ENCODE results near the gene CTCF.

CTCF gene

GRCh38 chr16:67548265-67549126 lies 13.8 kb upstream of the CTCF start:
- peak; percentile 58 for DNase-seq
- Mint-ChIP-seq H3K4me3 (peak overlapping the region; percentile 22 to 72), H3K4me1 (peaks cover 72 to 84% of the 10 kb centered on the region in 2 donors), H3K9me3 (no peaks in the 10 kb centered on the region), H3K27ac (peak overlapping the region; percentile 91), H3K27me3 (no peaks in the 10 kb centered on the region), H3K36me3 (peaks cover 26 to 49% of the 10 kb centered on the region in 2 donors)
- peak; percentile 78 to 80 for ATAC-seq (replicated peaks)

DNA sequence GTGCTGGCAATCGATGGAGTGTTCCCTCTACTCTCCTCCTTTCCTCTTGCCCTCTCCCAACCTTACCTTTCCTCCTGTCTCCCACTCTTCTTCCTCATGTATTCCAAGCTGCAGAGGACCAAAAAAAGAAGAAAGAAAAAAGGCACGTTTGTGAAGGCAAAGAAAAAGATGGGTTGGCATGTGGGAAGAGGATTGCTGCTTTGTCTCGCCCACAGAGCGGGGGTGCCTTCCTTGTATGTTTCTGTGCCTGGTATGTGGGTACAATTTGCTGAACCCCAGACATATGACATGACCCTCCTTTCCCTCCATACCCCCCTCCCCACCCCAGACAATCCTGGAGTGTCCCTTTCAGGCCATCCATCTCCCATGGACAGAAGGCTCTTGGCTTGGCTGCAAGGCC lies 13.1 kb upstream of the CTCF start:
- no peak for DNase-seq
- Mint-ChIP-seq H3K27ac (peak overlapping the region; percentile 91), H3K27me3 (no peaks in the 10 kb centered on the region), H3K4me3 (no peak overlapping the region), H3K36me3 (peaks cover 19 to 46% of the 10 kb centered on the region in 2 donors), H3K9me3 (no peaks in the 10 kb centered on the region), H3K4me1 (peaks cover 68 to 83% of the 10 kb centered on the region in 2 donors)
- no peak for ATAC-seq (replicated peaks)

DNA sequence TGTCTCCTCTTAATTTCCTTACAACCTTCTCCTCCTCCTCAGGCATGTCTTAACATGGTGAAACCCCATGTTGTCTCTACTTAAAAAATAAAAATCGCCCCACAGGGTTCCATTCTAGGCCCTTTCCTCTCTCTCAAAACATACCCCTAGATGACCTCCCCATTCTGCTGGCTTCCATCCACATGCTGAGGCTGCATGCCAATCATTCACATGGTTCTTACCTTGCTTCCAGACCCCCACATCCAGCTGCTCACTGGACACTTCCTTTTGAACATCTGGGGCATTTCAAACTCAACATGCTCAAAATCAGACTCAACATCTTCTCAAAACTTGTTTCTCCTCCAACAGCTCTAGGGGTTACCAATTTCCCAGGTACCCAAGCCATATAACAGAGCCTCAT lies 12.4 kb upstream of the CTCF start:
- no peak overlapping the region for H3K4me3 Mint-ChIP-seq
- peaks cover 65 to 82% of the 10 kb centered on the region in 2 donors for H3K4me1 Mint-ChIP-seq
- H3K36me3 Mint-ChIP-seq, result peaks cover 14 to 41% of the 10 kb centered on the region in 2 donors
- H3K27me3 Mint-ChIP-seq, result no peaks in the 10 kb centered on the region
- H3K9me3 Mint-ChIP-seq, result no peaks in the 10 kb centered on the region
- peak overlapping the region; percentile 21 for H3K27ac Mint-ChIP-seq
- ATAC-seq (replicated peaks), result no peak
- DNase-seq, result no peak

DNA sequence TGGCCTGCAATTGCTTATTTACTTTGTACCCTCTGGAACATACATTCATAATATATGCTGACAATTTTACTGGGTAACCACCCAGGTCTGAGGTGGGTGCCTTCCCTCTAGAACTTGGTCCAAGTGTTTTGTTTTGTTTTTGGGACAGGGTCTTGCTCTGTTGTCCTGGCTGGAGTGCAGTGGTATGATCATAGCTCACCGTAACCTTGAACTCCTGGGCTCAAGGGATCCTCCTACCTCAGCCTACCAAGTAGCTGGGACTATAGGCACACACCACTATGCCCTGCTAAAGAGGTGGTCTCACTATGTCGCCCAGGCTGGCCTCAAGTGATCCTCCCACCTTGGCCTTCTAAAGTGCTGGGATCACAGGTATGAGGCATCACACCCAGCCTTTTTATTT lies 11.2 kb upstream of the CTCF start:
- no peaks in the 10 kb centered on the region for H3K9me3 Mint-ChIP-seq
- H3K4me3 Mint-ChIP-seq, result no peak overlapping the region
- DNase-seq, result no peak
- H3K27ac Mint-ChIP-seq, result peak overlapping the region; percentile 52
- no peak for ATAC-seq (replicated peaks)
- H3K27me3 Mint-ChIP-seq, result no peaks in the 10 kb centered on the region
- H3K36me3 Mint-ChIP-seq, result peaks cover 11 to 36% of the 10 kb centered on the region in 2 donors
- H3K4me1 Mint-ChIP-seq, result peaks cover 66 to 85% of the 10 kb centered on the region in 2 donors

- ATAC-seq (replicated peaks) (no peak), DNase-seq (no peak)
- Mint-ChIP-seq H3K36me3 (peaks cover 11 to 28% of the 10 kb centered on the region in 2 donors), H3K4me1 (peaks cover 64 to 85% of the 10 kb centered on the region in 2 donors), H3K27me3 (no peaks in the 10 kb centered on the region), H3K27ac (peak overlapping the region; percentile 96), H3K4me3 (peak overlapping the region in 1 of 2 donors; percentile 60), H3K9me3 (no peaks in the 10 kb centered on the region)
These were observed 10.4 kb upstream of the CTCF start for GRCh38 chr16:67551972-67552371.

DNA sequence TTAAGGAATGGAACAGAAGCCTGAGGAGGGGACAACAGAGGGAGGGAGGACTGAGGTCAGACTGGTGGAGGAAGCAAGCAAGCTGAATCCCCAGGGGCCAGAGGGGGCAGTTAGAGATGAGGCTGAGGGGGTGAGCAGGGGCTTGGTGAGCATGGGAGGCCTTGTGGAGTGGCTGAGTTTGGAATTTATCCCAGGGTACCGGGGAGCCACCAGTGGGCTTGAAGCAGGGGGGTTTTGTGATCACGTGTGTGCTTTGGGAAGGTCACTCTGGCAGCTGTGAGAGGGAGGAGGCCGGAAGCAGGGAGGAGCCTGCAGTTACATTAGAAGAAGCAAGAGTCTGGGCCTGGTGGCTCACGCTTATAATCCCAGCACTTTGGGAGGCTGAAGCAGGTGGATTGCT lies 9.8 kb upstream of the CTCF start:
- Mint-ChIP-seq H3K27me3 (no peaks in the 10 kb centered on the region), H3K9me3 (no peaks in the 10 kb centered on the region), H3K27ac (peak overlapping the region; percentile 96), H3K36me3 (peaks cover 11 to 27% of the 10 kb centered on the region in 2 donors), H3K4me1 (peaks cover 63 to 85% of the 10 kb centered on the region in 2 donors), H3K4me3 (peak overlapping the region; percentile 60 to 72)
- ATAC-seq (replicated peaks), result no peak
- DNase-seq, result no peak

DNA sequence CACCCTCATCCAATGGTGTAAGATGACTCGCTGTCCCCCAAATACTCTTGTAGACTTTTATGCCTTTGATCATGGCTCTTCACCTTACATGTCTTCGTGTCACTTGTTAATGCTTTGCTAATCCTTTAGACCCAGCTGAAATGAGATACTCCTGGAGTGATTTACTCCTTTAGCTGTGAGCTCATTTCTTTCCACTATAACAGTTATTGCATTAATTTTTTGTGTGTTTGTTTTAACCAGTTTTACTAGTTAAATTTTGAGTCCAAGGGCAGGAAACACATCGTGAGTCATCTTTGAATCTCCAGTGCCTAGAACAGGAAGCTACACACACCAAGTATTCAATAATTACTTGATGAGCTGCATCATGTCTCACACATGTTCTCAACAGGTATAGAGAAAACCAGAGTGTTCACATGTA lies 6.5 kb upstream of the CTCF start:
- peak; percentile 77 to 78 for ATAC-seq (replicated peaks)
- Mint-ChIP-seq H3K9me3 (no peaks in the 10 kb centered on the region), H3K4me1 (peaks cover 44 to 75% of the 10 kb centered on the region in 2 donors), H3K27ac (peak overlapping the region; percentile 92), H3K36me3 (peaks cover 9 to 20% of the 10 kb centered on the region in 2 donors), H3K27me3 (no peaks in the 10 kb centered on the region), H3K4me3 (peak overlapping the region; percentile 27 to 49)
- DNase-seq, result no peak

DNA sequence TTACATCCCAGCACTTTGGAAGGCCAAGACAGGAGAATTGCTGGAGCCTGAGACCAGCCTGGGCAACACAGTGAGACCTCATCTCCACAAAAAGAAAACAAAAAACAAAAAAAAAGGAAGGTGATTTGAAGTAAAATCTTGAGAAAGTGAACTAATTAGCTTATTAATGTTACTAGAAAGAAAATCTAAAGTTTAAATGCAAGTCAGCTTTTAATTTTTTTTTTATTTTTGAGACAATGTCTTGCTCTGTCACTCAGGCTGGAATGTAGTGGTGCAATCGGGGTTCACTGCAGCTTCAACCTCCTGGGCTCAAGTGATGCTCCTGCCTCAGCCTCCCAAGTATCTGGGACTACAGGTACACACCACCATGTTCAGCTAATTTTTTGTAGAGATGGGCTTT lies 3.5 kb upstream of the CTCF start:
- peaks cover 6 to 13% of the 10 kb centered on the region in 2 donors for H3K36me3 Mint-ChIP-seq
- H3K27ac Mint-ChIP-seq, result no peak overlapping the region
- no peaks in the 10 kb centered on the region for H3K27me3 Mint-ChIP-seq
- H3K9me3 Mint-ChIP-seq, result no peaks in the 10 kb centered on the region
- H3K4me3 Mint-ChIP-seq, result no peak overlapping the region
- ATAC-seq (replicated peaks), result no peak
- DNase-seq, result no peak
- H3K4me1 Mint-ChIP-seq, result peaks cover 33 to 61% of the 10 kb centered on the region in 2 donors

DNA sequence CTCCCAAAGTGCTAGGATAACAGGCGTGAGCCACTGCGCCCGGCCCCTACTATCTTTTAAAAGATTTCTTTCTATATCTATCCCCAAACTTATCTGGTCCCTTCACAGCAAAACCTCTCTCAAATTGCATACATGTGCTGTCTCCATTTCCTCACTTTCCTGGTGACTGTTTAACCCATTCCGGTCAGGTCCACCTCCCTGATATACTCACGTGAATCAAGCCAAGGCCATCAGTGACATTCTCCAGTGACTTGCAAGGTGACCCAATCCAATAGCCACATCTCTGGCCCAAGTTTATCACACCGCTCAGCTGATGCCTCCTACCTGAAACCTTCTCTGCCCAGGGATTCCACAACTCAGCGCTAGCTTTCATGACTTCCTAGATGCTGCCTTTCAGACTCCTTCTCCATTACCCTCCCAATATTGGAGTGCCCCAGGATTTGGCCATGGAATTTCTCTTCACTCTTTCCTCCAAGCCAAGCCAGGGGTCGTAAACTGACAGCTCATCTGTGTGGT lies 1.4 kb upstream of the CTCF start:
- Mint-ChIP-seq H3K4me3 (peak overlapping the region; percentile 88 to 93), H3K4me1 (peaks cover 29 to 64% of the 10 kb centered on the region in 2 donors), H3K27ac (peak overlapping the region; percentile 81), H3K9me3 (no peaks in the 10 kb centered on the region), H3K36me3 (peaks cover 6 to 7% of the 10 kb centered on the region in 2 donors), H3K27me3 (no peaks in the 10 kb centered on the region)
- no peak for ATAC-seq (replicated peaks)
- no peak for DNase-seq

DNA sequence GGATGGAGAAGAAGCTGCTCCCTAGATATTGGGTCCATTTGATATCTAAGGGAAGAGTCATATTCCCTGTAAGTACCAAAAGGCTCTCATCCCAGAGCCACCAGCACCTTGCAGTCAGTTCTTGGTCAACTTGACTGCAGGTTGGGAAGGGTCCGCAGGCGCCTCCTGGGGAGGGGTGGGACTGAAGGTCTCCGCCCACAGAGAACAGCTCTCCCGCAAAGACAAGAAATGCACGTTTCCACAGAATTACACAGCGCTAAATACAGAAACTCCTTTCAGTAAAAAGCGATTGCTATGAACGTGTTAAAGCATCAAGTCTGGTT lies 864 bp upstream of the CTCF start:
- DNase-seq, result no peak
- H3K27ac Mint-ChIP-seq, result peak overlapping the region; percentile 81
- ATAC-seq (replicated peaks), result no peak
- no peaks in the 10 kb centered on the region for H3K27me3 Mint-ChIP-seq
- H3K4me1 Mint-ChIP-seq, result peaks cover 26 to 62% of the 10 kb centered on the region in 2 donors
- H3K9me3 Mint-ChIP-seq, result no peaks in the 10 kb centered on the region
- H3K36me3 Mint-ChIP-seq, result peaks cover 6 to 7% of the 10 kb centered on the region in 2 donors
- peak overlapping the region; percentile 88 to 93 for H3K4me3 Mint-ChIP-seq

DNA sequence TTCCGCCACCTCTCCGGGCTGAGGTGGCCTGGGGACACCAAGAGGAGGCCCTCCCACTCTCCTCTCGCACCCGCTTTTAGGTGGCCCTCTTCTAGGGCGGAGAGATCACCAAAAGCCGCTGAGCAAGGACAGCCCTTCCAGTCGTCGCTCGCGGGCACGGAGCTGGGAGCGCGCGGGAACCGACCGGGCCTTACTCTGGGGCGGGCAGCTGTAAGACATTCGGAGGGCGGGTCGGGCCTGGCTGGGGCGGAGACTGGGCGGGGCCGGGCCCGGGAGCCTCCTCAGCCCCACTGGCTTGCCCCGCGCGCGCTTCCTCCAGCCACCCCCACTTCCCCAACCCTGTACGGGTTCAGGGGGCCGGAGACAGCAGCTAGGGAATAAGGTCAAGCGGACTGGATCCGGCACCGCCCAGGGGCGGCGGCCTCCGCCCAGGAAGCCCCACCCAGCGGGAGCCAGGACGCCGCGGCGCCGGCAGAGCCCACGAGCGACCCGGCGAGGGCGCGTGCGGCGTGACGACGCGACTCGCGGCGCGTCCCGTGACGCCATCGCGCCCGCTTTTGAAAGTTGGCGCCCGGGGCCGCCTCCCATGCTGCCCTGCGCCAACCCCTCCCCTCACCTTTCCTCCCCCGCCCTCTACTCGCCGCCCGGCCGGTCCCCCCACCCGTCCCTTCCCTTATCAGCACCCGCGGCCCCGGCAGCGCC lies 351 bp upstream of the CTCF start:
- H3K4me1 Mint-ChIP-seq, result peaks cover 28 to 62% of the 10 kb centered on the region in 2 donors

DNA sequence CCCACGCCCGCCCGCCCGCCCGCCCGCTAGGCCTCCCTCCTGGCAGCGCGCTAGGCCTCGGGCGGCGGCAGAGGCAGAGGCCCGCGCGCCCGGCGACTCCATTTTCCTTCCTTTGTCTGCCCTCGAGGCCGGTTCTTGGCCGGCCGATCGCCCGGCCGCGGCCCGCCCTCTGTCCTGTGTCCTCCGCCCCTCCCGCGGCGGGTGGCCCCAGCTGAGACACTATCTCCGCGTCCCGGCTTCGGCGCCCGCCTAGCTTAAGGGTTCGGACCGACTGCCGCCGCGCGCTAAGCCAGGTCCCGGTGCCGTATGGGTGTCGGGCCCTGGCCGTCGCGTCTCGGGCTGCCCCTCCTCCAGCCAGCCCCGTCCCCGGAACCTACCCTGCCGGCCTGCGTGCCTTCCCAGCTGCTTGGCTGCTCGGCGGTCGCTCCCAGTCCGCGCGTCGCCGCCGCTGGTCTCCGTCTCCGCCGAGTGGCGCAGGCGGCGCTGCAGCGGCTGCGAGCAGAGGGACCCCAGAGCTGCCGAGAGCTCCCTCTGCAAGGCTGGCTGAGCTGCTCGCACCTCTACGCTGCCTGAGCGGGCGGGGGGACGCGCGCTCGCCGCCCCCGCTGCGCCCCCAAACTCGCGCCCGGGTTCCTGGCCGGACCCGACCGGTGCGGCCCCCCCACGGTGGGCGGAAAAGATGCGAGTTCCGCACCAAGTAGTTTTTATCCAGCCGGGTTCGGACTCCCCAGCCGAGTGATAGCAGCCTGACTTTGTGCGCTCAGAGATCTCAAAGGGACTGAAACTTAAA lies 787 bp downstream of the CTCF start:
- Mint-ChIP-seq H3K36me3 (peaks cover 6 to 7% of the 10 kb centered on the region in 2 donors), H3K27me3 (no peaks in the 10 kb centered on the region), H3K27ac (peak overlapping the region; percentile 96), H3K9me3 (no peaks in the 10 kb centered on the region), H3K4me3 (peak overlapping the region; percentile 88 to 93), H3K4me1 (peaks cover 26 to 64% of the 10 kb centered on the region in 2 donors)
- ATAC-seq (replicated peaks) (peak; percentile 12), DNase-seq (peak; percentile 60)

More for the DNA sequence above, 351 bp upstream of the CTCF start:
- ATAC-seq (replicated peaks) (peak; percentile 88), DNase-seq (peak; percentile 99)
- H3K4me3 Mint-ChIP-seq, result peak overlapping the region; percentile 88 to 93
- no peaks in the 10 kb centered on the region for H3K27me3 Mint-ChIP-seq
- no peaks in the 10 kb centered on the region for H3K9me3 Mint-ChIP-seq
- peaks cover 6 to 7% of the 10 kb centered on the region in 2 donors for H3K36me3 Mint-ChIP-seq
- H3K27ac Mint-ChIP-seq, result peak overlapping the region; percentile 96

DNA sequence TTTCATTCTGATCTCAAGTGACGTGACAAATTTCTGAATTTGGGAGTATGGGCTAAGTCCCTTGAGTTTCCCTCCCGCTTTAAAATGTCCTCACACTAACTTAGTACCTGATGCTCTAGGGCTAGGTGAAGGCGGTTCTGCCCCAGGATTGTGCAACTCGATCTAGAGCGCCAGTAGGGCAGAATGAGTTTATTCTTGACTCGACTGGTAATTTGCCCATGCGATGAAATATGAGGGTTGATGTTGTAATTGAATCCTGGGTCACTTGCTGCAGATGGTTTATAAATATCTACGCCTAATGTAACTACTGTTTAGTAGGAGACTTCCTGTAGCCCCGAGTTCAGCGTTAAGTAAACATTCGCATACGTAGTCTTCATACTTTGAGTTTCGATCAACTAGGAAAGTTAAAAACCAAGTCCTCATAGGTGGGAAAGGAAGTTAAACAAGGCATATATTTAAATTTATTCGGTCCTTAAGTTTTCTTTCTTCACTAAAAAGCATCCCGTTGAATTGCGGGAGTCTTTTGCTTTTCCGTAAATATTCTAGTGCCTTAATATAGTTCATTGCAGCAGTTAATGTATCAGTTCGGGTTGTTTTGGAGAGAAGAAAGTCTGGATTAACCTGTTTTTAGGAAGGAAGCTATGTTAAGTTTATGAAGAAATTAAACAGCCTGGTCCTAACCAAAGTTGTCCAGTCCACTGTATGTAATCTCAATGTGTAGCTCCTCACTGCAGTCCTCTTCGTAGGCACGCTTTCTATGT lies 1.6 kb downstream of the CTCF start:
- Mint-ChIP-seq H3K4me3 (peak overlapping the region; percentile 88 to 93), H3K27me3 (no peaks in the 10 kb centered on the region), H3K36me3 (peaks cover 6 to 7% of the 10 kb centered on the region in 2 donors), H3K4me1 (peaks cover 27 to 72% of the 10 kb centered on the region in 2 donors), H3K9me3 (no peaks in the 10 kb centered on the region), H3K27ac (peak overlapping the region; percentile 96)
- DNase-seq, result no peak
- ATAC-seq (replicated peaks), result no peak

Data from stimulated activated naive B cell treated with anti-CD40 and anti-IgM and Interleukin-4, amounts not matched to agents 10 μg/mL and 1 μg/mL and 100 μg/mL, for 72 hours (primary cell).